GM18873 (cell line): Measurements from ENCODE around the gene C1orf167.

Source experiments
- ATAC-seq: cut with Tn5 transposase; IDR thresholded peaks from one replicate; pipeline ENCODE4 v1.9.1; 2021; ENCODE audit warnings: mild to moderate bottlenecking, moderate library complexity, moderate number of reproducible peaks; ENCODE audit not compliant: unreplicated experiment, low FRiP score

Gene C1orf167

GRCh38 chr1:11735854-11736745, 25.9 kb upstream of the C1orf167 start, which contains the start of gene AGTRAP:
AGTRAP (plus strand) TSS chr1:11736136; CDS start chr1:11736209, 73 bp downstream.
- ATAC-seq = no peak

- no peak for ATAC-seq
Observed at GRCh38 chr1:11736746-11737639, 25.0 kb upstream of the C1orf167 start.

- ATAC-seq = no peak
Observed at GRCh38 chr1:11738096-11738495, 23.9 kb upstream of the C1orf167 start.

GRCh38 chr1:11738783-11739182, 23.2 kb upstream of the C1orf167 start:
- no peak for ATAC-seq

GRCh38 chr1:11740258-11741192, 21.5 kb upstream of the C1orf167 start:
- no peak for ATAC-seq

GRCh38 chr1:11741482-11741881, 20.5 kb upstream of the C1orf167 start:
- no peak for ATAC-seq

- ATAC-seq = no peak
Observed at GRCh38 chr1:11741919-11742558, 20.0 kb upstream of the C1orf167 start.

GRCh38 chr1:11744287-11744686, 17.7 kb upstream of the C1orf167 start:
- no peak for ATAC-seq

GRCh38 chr1:11746092-11746491, 15.9 kb upstream of the C1orf167 start:
- ATAC-seq = no peak

GRCh38 chr1:11746795-11747487, 15.1 kb upstream of the C1orf167 start:
- ATAC-seq = no peak

GRCh38 chr1:11748294-11749202, 13.4 kb upstream of the C1orf167 start:
- no peak for ATAC-seq

GRCh38 chr1:11749203-11749689, 12.7 kb upstream of the C1orf167 start:
- no peak for ATAC-seq

- no peak for ATAC-seq
Observed at GRCh38 chr1:11749996-11750395, 12.0 kb upstream of the C1orf167 start.

- no peak for ATAC-seq
Observed at GRCh38 chr1:11751087-11751486, 10.9 kb upstream of the C1orf167 start.

GRCh38 chr1:11752359-11753088, 9.5 kb upstream of the C1orf167 start:
- ATAC-seq = no peak

GRCh38 chr1:11753555-11754208, 8.3 kb upstream of the C1orf167 start:
- no peak for ATAC-seq

GRCh38 chr1:11757047-11757446, 4.9 kb upstream of the C1orf167 start:
- no peak for ATAC-seq
